H9 (cell line): ENCODE measurements around the gene RGL2. TPM values are rescaled to one million over a fixed set of nuclear protein-coding genes. Genes with fewer than 3 reads are reported as not detected.

ENCODE experiments used
- DNase-seq: peaks from one replicate; pipeline ENCODE4 v3.0.0-alpha.2; 2017
- H2AFZ ChIP-seq: one replicate; pipeline ENCODE4 v1.6.1; 2013; ENCODE audit warnings: mild to moderate bottlenecking, low read length, control low read depth, moderate library complexity
- H2AK5ac ChIP-seq: 2 replicates; pipeline ENCODE4 v1.6.1; 2013; ENCODE audit warnings: low read length, control low read depth, mixed read lengths; ENCODE audit not compliant: insufficient read length
- H2BK120ac ChIP-seq: one replicate; pipeline ENCODE4 v1.6.1; 2013; ENCODE audit warnings: low read depth, mild to moderate bottlenecking, low read length, control low read depth, inconsistent platforms; ENCODE audit not compliant: poor library complexity, severe bottlenecking
- H2BK12ac ChIP-seq: 2 replicates; pipeline ENCODE4 v1.6.1; 2013; ENCODE audit warnings: low read length, control low read depth, mixed read lengths, low read depth; ENCODE audit not compliant: insufficient read length
- H2BK15ac ChIP-seq: 2 replicates; pipeline ENCODE4 v1.6.1; 2013; ENCODE audit warnings: low read depth, low read length, control low read depth
- H2BK20ac ChIP-seq: one replicate; pipeline ENCODE4 v1.6.1; 2013; ENCODE audit warnings: low read depth, mild to moderate bottlenecking, low read length, control low read depth, inconsistent platforms; ENCODE audit not compliant: poor library complexity, severe bottlenecking
- H2BK5ac ChIP-seq: 2 replicates; pipeline ENCODE4 v1.6.1; 2013; ENCODE audit warnings: low read length, control low read depth, mixed read lengths; ENCODE audit not compliant: insufficient read length
- H3K14ac ChIP-seq: 2 replicates; pipeline ENCODE4 v1.6.1; 2013; ENCODE audit warnings: low read length, control low read depth; ENCODE audit not compliant: insufficient read depth
- H3K18ac ChIP-seq: 2 replicates; pipeline ENCODE4 v1.6.1; 2013; ENCODE audit warnings: low read depth, mild to moderate bottlenecking, mixed read lengths, low read length, control low read depth; ENCODE audit not compliant: insufficient read length
- H3K23ac ChIP-seq: 2 replicates; pipeline ENCODE4 v1.6.1; 2013; ENCODE audit warnings: low read length, control low read depth, mixed read lengths, low read depth; ENCODE audit not compliant: insufficient read length
- H3K23me2 ChIP-seq: 2 replicates; pipeline ENCODE4 v1.6.1; 2013; ENCODE audit warnings: low read depth, mild to moderate bottlenecking, mixed read lengths, low read length, control low read depth; ENCODE audit not compliant: insufficient read length, poor library complexity, severe bottlenecking
- H3K27ac ChIP-seq: 2 replicates; pipeline ENCODE4 v1.5.1; 2013; ENCODE audit warnings: low read length, control low read depth, mixed read lengths, low read depth; ENCODE audit not compliant: insufficient read length
- H3K27me3 ChIP-seq: 2 replicates; pipeline ENCODE4 v1.6.1; 2013; ENCODE audit warnings: low read length, control low read depth, inconsistent platforms; ENCODE audit not compliant: insufficient read depth
- H3K4ac ChIP-seq: 2 replicates; pipeline ENCODE4 v1.6.1; 2013; ENCODE audit warnings: low read depth, mild to moderate bottlenecking, control low read depth, inconsistent platforms, low read length, moderate library complexity
- H3K4me1 ChIP-seq: 2 replicates; pipeline ENCODE4 v1.6.1; 2013; ENCODE audit warnings: low read length, control low read depth, inconsistent platforms; ENCODE audit not compliant: insufficient read depth
- H3K4me2 ChIP-seq: 2 replicates; pipeline ENCODE4 v1.6.1; 2013; ENCODE audit warnings: low read length, control low read depth, mixed read lengths; ENCODE audit not compliant: insufficient read length, insufficient read depth
- H3K56ac ChIP-seq: 2 replicates; pipeline ENCODE4 v1.6.1; 2013; ENCODE audit warnings: low read depth, mild to moderate bottlenecking, mixed read lengths, low read length, control low read depth; ENCODE audit not compliant: insufficient read length
- H3K79me1 ChIP-seq: 2 replicates; pipeline ENCODE4 v1.6.1; 2013; ENCODE audit warnings: low read depth, mild to moderate bottlenecking, moderate library complexity, low read length, control low read depth, inconsistent platforms; ENCODE audit not compliant: insufficient read depth, poor library complexity, severe bottlenecking
- H3K79me2 ChIP-seq: 2 replicates; pipeline ENCODE4 v1.6.1; 2013; ENCODE audit warnings: low read length, control low read depth, inconsistent platforms; ENCODE audit not compliant: insufficient read depth
- H3K9ac ChIP-seq: 2 replicates; pipeline ENCODE4 v1.6.1; 2013; ENCODE audit warnings: low read length, control low read depth, mixed read lengths; ENCODE audit not compliant: insufficient read length; ENCODE audit errors: extremely low read depth
- H3K9me3 ChIP-seq: one replicate; pipeline ENCODE4 v1.6.1; 2013; ENCODE audit warnings: low read depth, low read length, inconsistent platforms; ENCODE audit not compliant: control insufficient read depth
- H3T11ph ChIP-seq: one replicate; pipeline ENCODE4 v1.6.1; 2013; ENCODE audit warnings: mild to moderate bottlenecking, low read length, control low read depth, inconsistent platforms
- H4K20me1 ChIP-seq: one replicate; pipeline ENCODE4 v1.6.1; 2013; ENCODE audit not compliant: control insufficient read depth, insufficient read length, insufficient read depth
- H4K5ac ChIP-seq: 2 replicates; pipeline ENCODE4 v1.6.1; 2013; ENCODE audit warnings: low read depth, mild to moderate bottlenecking, mixed read lengths, low read length, control low read depth; ENCODE audit not compliant: insufficient read length
- H4K8ac ChIP-seq: replicated peaks from 2 replicates; pipeline ENCODE4 v1.6.1; 2013; ENCODE audit warnings: low read length, control low read depth, mixed read lengths, low read depth; ENCODE audit not compliant: insufficient read length
- H4K91ac ChIP-seq: 2 replicates; pipeline ENCODE4 v1.6.1; 2013; ENCODE audit warnings: low read depth, mild to moderate bottlenecking, moderate library complexity, mixed read lengths, low read length, control low read depth; ENCODE audit not compliant: insufficient read length
- H3K27ac Mint-ChIP-seq, 3 experiments: 2 replicates in 2 of 3; 3 replicates in 1 of 3; pipeline ENCODE4 v1.8.0; 2020 to 2021; ENCODE audit warnings: mixed read lengths in 3 of 3, mild to moderate bottlenecking in 1 of 3, moderate library complexity in 1 of 3
- H3K27me3 Mint-ChIP-seq: 2 replicates; pipeline ENCODE4 v1.8.0; 2021; ENCODE audit warnings: low read depth, mild to moderate bottlenecking, moderate library complexity, mixed read lengths
- H3K36me3 Mint-ChIP-seq, 3 experiments: 2 replicates in 2 of 3; 3 replicates in 1 of 3; pipeline ENCODE4 v1.8.0; 2020 to 2021; ENCODE audit warnings: low read depth in 3 of 3, mixed read lengths in 3 of 3; ENCODE audit not compliant: insufficient read depth in 1 of 3
- H3K4me1 Mint-ChIP-seq, 2 experiments: 2 replicates each; pipeline ENCODE4 v1.8.0; 2020; ENCODE audit warnings: mixed read lengths in 2 of 2
- H3K4me3 Mint-ChIP-seq, 2 experiments: 2 replicates in 1 of 2; 3 replicates in 1 of 2; pipeline ENCODE4 v1.8.0; 2020 to 2021; ENCODE audit warnings: mild to moderate bottlenecking in 2 of 2, mixed read lengths in 2 of 2, moderate library complexity in 1 of 2
- H3K9me3 Mint-ChIP-seq, 2 experiments: 2 replicates in 1 of 2; 3 replicates in 1 of 2; pipeline ENCODE4 v1.8.0; 2020; ENCODE audit warnings: mild to moderate bottlenecking in 2 of 2, mixed read lengths in 2 of 2, moderate library complexity in 1 of 2
- CTCF ChIP-seq: fragments of 200-600 bp; sonication (generic); conservative IDR thresholded peaks from 3 replicates; pipeline ENCODE4 v1.8.0; 2021; ENCODE audit warnings: antibody characterized with exemption, mild to moderate bottlenecking
- WGBS: extraction: QIAGEN DNeasy Blood & Tissue Kit; methylation state at CpG from one replicate; pipeline ENCODE4 v1.1.7; 2013; ENCODE audit warnings: missing lambda C conversion rate, low lambda C conversion rate, mixed read lengths; ENCODE audit not compliant: insufficient read length; ENCODE audit errors: extremely low coverage; 5-methylcytosine and 5-hydroxymethylcytosine counted together
- total RNA-seq: library from RNA; stranded (reverse); gene quantifications from 2 replicates; pipeline ENCODE4 v1.2.1, GENCODE V29; 2021

RGL2 gene
- total RNA-seq, 1 experiment from 2014 or later, result 74.3 TPM

- TF ChIP-seq CTCF, result no peak
- no peak overlapping the region for H4K8ac ChIP-seq
- Mint-ChIP-seq H3K4me1 (peaks cover 12 to 20% of the 10 kb centered on the region in 2 experiments), H3K36me3 (peaks cover 14 to 34% (median 32%) of the 10 kb centered on the region in 3 experiments), H3K9me3 (no peaks in the 10 kb centered on the region), H3K27ac (peak overlapping the region; percentile 86 to 99 (median 96); a peak in 6 of 7 replicates), H3K27me3 (no peaks in the 10 kb centered on the region), H3K4me3 (peak overlapping the region; percentile 98 to 100)
- no peaks in the 10 kb centered on the region for H3K79me1 ChIP-seq
- H3K18ac ChIP-seq, result peak overlapping the region; percentile 78
- peaks cover 22% of the 10 kb centered on the region for H3K23me2 ChIP-seq
- H4K20me1 ChIP-seq, result no peaks in the 10 kb centered on the region
- peak overlapping the region; percentile 85 for H2AFZ ChIP-seq
- H3K4me2 ChIP-seq, result peak overlapping the region; percentile 90
- no peak overlapping the region for H2BK5ac ChIP-seq
- no peak overlapping the region for H2AK5ac ChIP-seq
- no peak overlapping the region for H3K4ac ChIP-seq
- H4K5ac ChIP-seq, result no peak overlapping the region
- peaks cover 3% of the 10 kb centered on the region; the same call in 1 of the 2 replicates for H3K79me2 ChIP-seq
- H3T11ph ChIP-seq, result no peak overlapping the region
- H3K56ac ChIP-seq, result no peak overlapping the region
- peak; percentile 88 for DNase-seq
- peak overlapping the region; percentile 75; the same call in 1 of the 2 replicates for H3K14ac ChIP-seq
- H3K27ac ChIP-seq, result no peak overlapping the region
- H3K9ac ChIP-seq, result peak overlapping the region; percentile 34
- no peaks in the 10 kb centered on the region for H3K27me3 ChIP-seq
- H4K91ac ChIP-seq, result no peak overlapping the region
- H3K9me3 ChIP-seq, result no peaks in the 10 kb centered on the region
- no peak overlapping the region for H2BK120ac ChIP-seq
- H2BK15ac ChIP-seq, result no peak overlapping the region
- WGBS, result no CpG with 5 or more reads among the region's 16 CpGs
- H3K23ac ChIP-seq, result no peak overlapping the region
- no peak overlapping the region for H2BK12ac ChIP-seq
- H2BK20ac ChIP-seq, result no peak overlapping the region
- no peaks in the 10 kb centered on the region for H3K4me1 ChIP-seq
Measured at GRCh38 chr6:33297406-33297955, 1.3 kb downstream of the RGL2 start.
